SKM-1 (cell line): Measurements from ENCODE around the gene GREB1.

Experiments
- DNase-seq: peaks from one replicate; lab custom pipeline; 2025; ENCODE audit not compliant: unreplicated experiment; lab: John Stamatoyannopoulos, UW

Gene GREB1

DNA sequence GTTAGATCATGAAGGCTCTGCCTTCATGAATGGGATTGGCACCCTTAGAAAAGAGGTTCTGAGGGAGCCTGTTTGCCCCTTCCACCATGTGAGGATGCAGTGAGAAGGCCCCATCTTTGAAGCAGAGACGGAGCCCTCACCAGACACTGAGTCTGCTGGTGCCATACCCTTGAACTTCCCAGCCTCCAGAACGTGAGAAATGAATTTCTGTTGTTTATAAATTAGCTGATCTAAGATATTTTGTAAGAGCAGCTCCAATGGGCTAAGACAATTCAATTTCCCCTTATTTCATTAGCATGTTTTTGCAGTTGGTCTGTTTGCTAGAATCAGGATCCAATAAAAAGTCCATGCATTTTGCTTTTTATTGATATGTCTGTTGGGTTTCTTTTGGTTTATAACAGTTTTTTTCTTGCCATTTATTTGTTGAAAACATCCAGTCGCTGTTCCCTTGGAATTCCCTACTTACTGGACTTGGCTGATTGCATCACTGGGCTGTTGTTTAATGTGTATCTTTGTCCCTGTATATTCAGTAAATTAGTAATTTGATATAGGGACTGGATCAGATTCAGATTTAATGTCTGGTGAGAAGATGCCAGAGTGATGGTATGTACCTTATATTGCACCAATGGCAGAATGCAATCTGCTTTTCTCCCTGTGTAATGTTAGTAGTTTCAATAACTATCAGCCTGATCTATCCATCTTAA lies 24.0 kb upstream of the GREB1 start:
- no peak for DNase-seq

DNA sequence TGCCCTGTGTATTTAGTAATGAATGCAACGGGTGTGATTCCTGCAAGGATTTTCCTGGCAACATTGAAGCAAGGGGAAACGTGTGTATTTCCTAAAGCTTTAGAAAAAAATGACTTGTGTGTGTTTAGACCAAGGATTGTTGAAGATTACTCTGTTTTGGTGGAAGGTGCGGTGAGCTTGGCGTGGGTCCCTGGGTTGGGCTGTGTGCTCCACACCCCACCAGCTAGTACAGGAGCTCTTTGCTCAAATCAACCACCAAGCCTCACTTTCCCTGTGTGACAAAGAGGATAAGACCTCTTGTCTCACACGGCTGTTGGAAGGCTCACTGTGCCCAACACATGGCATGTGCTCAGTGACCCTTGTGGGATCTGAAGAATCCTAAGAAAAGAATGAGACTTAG lies 21.4 kb upstream of the GREB1 start:
- no peak for DNase-seq

DNA sequence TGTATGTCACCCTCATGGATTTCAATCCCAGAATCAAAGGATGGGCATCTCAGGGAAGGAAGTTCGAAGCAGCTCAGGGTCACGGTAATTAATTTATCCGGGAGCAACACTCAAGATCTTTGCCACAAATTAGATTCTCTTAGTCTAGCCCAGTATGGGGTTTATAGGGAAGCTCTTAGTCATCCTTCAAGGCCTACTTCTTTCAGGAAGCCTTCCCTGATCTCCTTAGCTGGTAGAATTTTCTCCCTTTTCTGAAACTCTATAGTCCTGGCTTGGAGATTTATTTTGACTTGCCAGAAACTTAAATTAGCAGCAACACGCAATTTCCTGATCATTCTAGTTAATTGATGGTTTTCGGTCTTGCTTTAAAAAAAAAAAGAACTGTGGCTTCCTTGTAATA lies 20.5 kb upstream of the GREB1 start:
- DNase-seq: no peak

DNA sequence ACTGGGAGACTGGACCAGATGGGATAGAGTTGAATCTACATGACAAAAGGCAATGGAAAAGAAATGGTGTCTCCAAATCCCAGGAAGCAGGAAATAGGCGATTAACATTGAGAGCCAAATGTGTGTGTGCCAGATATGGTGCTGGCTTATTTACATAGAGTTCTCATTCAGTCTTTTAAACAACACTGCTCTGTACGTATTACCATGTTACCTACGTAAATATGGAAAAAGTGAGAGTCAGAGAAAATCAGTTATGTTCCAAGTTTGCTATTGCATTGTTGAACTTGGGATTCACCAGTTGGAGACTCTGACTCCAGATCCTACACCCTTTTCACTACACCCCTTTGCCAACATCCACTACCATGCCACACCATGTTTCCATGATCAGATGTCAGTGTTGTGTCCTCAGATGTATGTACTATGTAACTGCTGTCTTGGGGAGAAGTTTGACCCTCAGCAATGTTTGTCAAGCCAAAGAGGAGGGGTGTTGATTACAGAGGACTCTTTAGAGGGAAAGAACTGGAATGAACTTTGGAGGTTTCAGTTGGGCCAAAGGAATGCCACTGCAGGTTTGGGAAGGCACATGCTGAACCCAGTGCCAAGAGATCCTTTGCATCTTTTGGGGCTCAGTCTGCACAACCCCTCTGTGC lies 19.6 kb upstream of the GREB1 start:
- DNase-seq: no peak

GRCh38 chr2:11514904-11515303 lies 18.9 kb upstream of the GREB1 start:
- no peak for DNase-seq

DNA sequence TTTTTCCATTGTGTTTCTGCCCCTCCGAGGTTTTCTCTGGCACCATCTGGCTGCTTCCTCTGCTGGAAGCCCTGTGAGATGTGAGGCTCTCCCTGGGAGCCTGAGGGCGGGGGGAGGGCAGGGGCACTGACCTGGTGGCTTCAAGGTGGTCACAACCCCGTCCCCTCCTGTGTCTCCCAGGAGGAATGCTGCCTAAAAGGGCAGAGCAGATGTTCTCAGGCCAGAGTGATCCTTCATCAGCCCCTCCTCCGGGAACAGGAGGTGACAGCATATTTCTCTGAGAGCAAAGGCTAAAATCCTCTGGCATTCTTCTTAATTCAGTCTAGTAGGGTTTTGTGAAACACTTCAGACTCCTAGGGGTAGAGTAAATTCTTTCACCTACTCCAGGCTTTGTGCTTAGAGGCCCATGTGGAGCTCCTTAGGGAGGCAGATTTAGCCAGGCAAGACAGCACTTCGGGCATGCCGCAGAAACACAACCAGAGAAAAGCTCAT lies 18.3 kb upstream of the GREB1 start:
- no peak for DNase-seq

DNA sequence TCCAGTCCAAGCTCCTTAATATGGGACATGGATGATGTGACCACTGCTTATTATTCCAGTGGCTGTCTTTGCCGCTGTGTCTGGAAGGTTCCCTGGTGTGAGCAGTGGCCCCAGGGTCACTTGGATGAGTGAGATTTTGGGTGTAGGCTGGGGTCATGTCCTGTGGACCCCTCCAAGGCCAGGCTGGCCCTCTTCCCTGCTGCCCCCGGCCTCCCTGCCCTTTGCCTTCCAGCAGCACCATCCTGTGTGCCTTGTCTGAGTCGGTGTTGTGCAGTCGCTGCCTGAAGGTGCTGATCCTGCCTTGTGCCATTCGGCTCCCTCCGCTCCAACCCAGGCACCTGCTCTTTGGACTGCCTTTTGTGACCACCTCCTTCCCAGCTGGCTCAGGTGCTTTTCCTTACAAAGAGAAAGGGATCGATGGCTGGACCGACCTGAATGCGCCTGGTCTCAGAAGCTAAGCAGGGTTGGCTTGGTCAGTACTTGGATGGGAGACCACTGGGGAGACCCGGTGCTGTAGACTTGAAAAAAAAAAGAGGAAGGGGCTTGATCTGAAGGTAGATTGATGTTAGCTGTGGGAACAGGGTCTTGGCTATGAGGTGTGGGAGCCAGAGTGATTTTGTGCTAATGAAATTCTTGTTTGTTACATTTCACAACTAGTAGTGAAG lies 16.7 kb upstream of the GREB1 start:
- DNase-seq: no peak

GRCh38 chr2:11517906-11518305 lies 15.9 kb upstream of the GREB1 start:
- DNase-seq: no peak

- DNase-seq: no peak
Observed at GRCh38 chr2:11520092-11520693, 13.7 kb upstream of the GREB1 start.

- no peak for DNase-seq
Observed at GRCh38 chr2:11521775-11522174, 12.1 kb upstream of the GREB1 start.

DNA sequence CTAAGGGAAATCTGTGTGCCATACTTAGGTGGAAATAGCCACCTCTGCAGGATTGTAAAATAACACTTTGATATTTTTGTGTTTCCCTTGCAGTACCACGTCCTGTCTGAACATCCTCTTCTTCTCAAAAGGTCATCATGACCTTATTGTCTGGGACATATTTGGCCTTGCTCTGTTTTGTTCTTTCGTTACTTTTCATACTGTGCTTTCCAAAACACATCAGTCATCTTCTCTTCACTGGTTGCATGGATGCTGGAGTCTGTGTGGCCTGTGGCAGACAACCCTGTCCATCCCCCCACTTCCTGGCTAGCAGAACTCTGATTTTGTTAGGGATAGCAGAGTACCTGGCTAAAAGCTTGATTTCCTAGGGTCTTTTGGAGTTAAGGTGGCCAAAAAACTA lies 9.4 kb upstream of the GREB1 start:
- no peak for DNase-seq

DNA sequence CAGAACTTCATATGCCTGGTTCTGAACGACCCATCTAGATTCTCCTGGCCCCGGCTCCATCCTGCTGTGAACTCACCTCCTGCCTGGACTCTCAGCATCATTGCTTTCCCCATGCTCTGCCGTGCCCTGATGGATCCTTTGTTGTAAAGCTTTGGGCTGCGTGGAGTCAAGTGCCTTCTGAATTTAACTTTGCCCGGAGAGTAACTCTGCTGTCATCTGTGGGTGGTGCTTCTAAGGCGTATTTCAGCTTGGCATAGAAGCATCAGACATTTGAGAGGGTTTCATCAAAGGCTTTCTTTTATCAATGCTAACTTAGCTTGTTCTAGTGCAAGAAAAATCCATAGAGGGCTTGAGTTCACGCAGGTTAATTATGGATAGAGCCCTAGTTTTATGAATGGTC lies 8.1 kb upstream of the GREB1 start:
- DNase-seq: no peak

- no peak for DNase-seq
Observed at GRCh38 chr2:11527001-11527400, 6.8 kb upstream of the GREB1 start.

DNA sequence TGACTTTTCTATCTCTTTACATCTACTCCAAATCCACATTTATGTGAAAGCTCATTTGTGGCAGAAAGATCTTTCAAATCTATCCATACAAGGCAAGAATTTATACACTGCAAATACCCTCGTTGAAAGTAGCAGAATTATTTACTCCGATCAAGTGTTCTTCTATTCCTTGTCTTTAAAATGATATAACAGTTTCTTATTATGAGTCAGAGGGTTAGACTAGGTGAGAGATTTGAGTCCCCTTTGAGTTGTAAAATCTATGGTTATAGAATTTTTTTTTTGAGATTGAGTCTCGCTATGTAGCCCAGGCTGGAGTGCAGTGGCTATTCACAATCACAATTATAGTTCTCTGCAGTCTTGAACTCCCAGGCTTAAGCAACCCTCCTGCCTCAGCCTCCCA lies 5.6 kb upstream of the GREB1 start:
- DNase-seq: no peak

GRCh38 chr2:11530864-11531465 lies 2.9 kb upstream of the GREB1 start:
- no peak for DNase-seq

DNA sequence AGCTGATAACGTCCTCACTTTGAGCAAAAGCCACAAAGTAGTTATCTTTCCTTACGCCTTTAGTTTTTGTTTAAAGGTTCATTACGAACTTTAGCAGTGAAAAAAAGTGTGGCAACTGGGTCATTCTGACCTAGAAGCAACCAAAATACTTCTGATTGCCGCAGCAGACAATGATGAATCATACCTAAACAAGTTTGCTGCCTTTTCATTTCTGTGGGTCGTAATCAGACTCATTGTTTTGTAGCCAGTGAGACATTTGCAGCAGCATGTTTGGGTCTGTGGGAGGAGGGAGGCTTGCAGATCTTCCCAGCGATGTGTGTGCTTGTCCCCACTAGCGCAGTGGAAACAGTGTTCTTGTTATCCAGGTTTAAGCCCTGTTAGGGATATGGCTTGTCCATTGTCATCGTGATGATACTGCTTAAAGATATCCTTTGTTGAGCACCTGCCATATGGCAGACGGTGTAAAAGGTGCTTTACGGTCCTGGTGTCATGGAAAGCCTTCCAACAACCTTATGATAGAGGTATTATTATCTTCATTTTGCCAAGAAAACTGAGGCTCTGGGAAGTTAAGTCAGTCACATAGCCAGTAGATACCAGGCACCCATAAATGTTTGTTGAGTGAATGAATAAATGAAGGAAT lies 1.3 kb upstream of the GREB1 start:
- no peak for DNase-seq

DNA sequence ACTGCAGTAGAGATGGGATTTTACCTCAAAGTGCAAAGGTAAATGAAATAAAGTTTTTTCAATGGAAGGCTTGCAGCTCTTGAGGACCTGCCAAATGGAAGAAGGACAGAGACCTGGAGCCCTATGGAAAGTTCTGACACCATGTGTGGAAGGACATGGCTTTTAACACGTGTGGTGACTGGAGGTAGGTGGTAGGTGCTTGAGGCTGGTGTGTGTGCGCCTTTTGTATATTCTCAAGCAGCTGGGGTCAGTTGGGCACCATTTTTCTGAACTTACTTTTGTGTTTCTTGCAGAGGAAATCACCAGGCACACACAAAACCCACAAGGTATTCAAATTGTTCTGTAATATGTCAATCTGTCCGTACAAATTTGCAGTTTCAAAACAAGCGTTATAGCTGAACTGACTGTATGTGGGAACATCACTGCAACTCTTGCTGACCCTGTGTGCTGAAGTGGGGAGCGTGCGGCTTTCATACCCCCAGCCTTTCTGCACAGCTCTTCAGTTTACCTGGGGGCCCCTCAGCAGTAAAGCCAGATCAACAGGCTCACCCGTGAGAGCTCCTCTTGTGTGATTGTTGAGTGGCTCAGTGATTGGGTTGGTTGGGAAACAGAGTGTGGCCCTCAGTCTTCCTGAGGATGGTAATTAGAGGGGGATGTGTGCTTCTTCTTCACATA lies 363 bp downstream of the GREB1 start:
- DNase-seq: no peak

GRCh38 chr2:11534746-11535484 lies 1.1 kb downstream of the GREB1 start:
- DNase-seq: no peak

- DNase-seq: no peak
Observed at GRCh38 chr2:11535899-11536344, 2.1 kb downstream of the GREB1 start.

GRCh38 chr2:11537951-11538350 lies 4.1 kb downstream of the GREB1 start:
- no peak for DNase-seq
